ENCODE measurements around the gene TMUB1.

DNA sequence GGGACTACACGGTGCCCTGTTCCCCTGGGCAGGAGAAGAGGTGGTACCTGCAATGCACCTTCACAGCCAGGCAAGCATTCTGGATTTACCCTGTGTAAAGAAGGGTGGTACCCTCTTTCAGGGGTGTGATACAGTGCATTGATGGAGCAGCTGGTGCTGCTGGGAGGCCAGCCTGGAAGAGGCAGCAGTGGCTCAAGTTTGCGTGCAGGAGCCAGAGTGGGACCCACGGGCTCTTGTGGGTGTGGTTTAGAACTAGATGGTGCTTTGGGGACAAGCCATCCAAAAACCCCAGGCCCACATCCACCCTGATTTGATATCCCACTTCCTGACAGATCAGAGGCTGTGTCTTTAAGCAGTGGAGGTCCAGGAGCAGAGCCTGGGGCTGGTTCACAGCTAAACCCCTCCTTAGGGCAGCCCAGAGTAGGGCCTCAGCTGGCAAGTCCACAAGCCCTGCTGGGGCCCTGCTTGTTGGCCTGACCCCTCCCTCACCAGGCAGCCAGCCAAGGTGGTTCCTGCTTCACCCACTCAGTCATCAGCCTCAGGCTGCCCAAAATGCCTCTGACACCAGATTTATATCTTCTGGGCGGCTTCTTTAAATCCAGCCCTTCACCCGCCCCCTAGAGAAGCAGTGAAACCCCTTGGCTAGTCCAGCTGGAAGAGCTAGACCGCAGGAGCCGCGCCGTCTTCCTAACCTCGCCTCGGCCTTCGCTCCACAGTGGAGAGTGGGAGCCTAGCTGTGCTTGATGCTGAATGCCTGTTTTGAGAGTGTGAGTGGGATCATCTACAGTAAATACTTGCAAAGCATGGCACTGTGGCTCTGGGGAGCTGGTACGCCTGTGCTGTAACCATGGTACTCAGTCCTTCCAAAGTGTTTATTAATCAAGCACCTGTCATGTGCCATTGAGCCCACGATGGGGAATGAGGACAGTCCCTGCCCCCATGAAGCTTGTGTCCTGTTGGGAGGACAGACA lies 36.4 kb downstream of the TMUB1 start:
- TF ChIP-seq POLR2A (IDR thresholded peaks at IDR 0.05) = no peak
- TF ChIP-seq, protein P1, sequence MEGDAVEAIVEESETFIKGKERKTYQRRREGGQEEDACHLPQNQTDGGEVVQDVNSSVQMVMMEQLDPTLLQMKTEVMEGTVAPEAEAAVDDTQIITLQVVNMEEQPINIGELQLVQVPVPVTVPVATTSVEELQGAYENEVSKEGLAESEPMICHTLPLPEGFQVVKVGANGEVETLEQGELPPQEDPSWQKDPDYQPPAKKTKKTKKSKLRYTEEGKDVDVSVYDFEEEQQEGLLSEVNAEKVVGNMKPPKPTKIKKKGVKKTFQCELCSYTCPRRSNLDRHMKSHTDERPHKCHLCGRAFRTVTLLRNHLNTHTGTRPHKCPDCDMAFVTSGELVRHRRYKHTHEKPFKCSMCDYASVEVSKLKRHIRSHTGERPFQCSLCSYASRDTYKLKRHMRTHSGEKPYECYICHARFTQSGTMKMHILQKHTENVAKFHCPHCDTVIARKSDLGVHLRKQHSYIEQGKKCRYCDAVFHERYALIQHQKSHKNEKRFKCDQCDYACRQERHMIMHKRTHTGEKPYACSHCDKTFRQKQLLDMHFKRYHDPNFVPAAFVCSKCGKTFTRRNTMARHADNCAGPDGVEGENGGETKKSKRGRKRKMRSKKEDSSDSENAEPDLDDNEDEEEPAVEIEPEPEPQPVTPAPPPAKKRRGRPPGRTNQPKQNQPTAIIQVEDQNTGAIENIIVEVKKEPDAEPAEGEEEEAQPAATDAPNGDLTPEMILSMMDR (IDR thresholded peaks at IDR 0.05 in 8 of 11, conservative IDR thresholded peaks at IDR 0.05 in 3 of 11) = no peak

Data from spleen (tissue), 7 donors.